ENCODE data around the gene P3H4. TPM values are rescaled to one million over a fixed set of nuclear protein-coding genes. Genes with fewer than 3 reads are reported as not detected.

P3H4 gene
- total and polyA plus RNA-seq, 12 donors = 2.0 to 7.5 (median 3.9) TPM

DNA sequence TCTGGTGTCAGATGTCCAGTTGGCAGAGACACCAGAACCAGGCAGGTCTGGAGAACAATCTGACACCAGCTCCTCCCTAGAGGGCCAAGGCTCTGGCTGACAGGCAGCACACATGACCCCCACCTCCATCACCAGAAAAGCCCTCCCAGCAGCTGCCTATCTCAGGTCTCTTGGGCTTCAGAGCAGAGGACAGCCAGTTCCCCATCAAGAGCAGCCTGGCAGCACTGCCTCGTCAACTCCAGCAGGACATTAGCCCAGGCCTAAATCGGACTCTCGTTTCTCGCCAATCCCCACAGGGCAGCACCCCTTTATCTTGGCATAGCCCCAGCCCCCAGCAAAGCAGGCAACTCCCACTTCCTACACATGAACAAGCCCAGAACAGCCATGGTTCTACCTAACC, 29.6 kb downstream of the P3H4 start:
- Histone ChIP-seq H3K9me3 (no peaks in the 10 kb centered on the region), H3K4me1 (peaks cover 26 to 93% (median 83%) of the 10 kb centered on the region in 9 donors), H3K36me3 (no peaks in the 10 kb centered on the region), H3K27ac (peak overlapping the region; percentile 76 to 97 (median 95)), H3K4me3 (peak overlapping the region in 4 of 10 donors; percentile 5 to 92 (median 19)), H3K27me3 (peaks cover 0 to 6% (median 0%) of the 10 kb centered on the region in 7 donors)
- peak; percentile 74 to 75 for DNase-seq
- TF ChIP-seq, protein P1, sequence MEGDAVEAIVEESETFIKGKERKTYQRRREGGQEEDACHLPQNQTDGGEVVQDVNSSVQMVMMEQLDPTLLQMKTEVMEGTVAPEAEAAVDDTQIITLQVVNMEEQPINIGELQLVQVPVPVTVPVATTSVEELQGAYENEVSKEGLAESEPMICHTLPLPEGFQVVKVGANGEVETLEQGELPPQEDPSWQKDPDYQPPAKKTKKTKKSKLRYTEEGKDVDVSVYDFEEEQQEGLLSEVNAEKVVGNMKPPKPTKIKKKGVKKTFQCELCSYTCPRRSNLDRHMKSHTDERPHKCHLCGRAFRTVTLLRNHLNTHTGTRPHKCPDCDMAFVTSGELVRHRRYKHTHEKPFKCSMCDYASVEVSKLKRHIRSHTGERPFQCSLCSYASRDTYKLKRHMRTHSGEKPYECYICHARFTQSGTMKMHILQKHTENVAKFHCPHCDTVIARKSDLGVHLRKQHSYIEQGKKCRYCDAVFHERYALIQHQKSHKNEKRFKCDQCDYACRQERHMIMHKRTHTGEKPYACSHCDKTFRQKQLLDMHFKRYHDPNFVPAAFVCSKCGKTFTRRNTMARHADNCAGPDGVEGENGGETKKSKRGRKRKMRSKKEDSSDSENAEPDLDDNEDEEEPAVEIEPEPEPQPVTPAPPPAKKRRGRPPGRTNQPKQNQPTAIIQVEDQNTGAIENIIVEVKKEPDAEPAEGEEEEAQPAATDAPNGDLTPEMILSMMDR (IDR thresholded peaks at IDR 0.05) = no peak
- WGBS, 2 donors = 11% methylated on average over 4 of the region's 4 CpGs
- peak in 7 of 8 donors; percentile 1 to 71 (median 20) for ATAC-seq
- intact Hi-C loops (cut with DNase I) = no loop called here

DNA sequence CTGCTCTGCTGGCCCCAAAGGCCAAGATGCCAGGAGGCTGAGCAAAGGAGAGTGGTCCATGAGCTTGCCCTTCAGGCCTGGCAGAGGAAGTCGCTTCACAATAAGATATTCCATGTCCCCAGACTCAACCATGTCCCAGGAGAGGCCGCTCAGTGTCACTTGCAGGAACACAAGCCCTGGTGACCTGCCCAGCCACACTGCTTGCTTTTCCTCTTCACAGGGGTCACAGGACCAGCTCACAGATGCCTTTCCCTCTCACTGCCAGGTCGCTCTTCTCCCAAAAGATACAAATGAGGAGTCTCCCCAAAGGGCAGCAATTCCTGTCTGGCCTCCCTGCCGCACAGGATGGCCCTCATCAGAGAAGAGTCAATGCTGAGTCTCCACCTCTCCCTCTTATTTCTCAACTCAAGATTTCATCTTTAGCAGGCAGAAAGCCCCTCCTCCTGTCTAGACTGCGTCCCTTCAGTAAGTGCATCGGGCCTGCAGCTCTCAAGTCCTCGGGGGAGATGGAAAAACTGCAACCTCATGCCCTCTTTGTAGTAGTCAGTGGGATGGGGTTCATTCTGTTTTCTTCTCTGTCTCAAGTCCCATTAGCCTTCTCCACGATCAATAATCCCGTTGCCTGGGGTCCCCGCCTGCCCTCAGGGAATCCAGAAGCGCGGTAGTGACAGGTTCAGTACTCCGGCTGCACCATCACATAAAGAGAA, 30.2 kb downstream of the P3H4 start:
- no peaks in the 10 kb centered on the region for H3K36me3 ChIP-seq
- H3K4me1 ChIP-seq = peaks cover 31 to 96% (median 88%) of the 10 kb centered on the region in 9 donors
- TF ChIP-seq, protein P1 (IDR thresholded peaks at IDR 0.05) = no peak
- ATAC-seq (no peak), DNase-seq (peak in 1 of 2 donors; percentile 56)
- H3K27ac ChIP-seq = peak overlapping the region; percentile 76 to 97 (median 95)
- H3K27me3 ChIP-seq = peaks cover 0 to 6% (median 0%) of the 10 kb centered on the region in 7 donors
- 35 to 37% methylated on average over 13 of the region's 13 CpGs for WGBS, 2 donors
- H3K4me3 ChIP-seq = peak overlapping the region in 4 of 10 donors; percentile 5 to 92 (median 19)
- no peaks in the 10 kb centered on the region for H3K9me3 ChIP-seq
- intact Hi-C loops (cut with DNase I) = no loop called here

DNA sequence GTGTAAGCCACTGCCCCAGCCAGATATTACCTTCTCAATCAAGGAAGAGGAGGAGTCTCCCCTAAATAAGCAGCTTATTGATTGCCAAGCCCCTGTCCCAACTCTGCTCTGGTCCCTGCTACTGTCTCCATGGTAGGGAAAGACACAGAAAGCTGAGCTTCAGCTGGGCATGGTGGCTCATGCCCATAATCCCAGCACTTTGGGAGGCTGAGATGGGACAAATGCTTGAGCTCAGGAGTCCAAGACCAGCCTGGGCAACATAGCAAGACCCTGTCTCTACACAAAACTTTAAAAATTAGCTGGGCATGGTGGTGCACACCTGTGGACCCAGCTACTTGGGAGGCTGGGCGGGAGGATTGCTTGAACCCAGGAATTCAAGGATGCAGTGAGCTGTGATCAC, 31.8 kb downstream of the P3H4 start:
- intact Hi-C loops (cut with DNase I) = no loop called here
- Histone ChIP-seq H3K9me3 (no peaks in the 10 kb centered on the region), H3K36me3 (peaks cover 0 to 9% (median 0%) of the 10 kb centered on the region in 9 donors), H3K4me3 (no peak overlapping the region), H3K27me3 (peaks cover 0 to 6% (median 0%) of the 10 kb centered on the region in 7 donors), H3K27ac (peak overlapping the region in 9 of 10 donors; percentile 83 to 97 (median 95)), H3K4me1 (peaks cover 45 to 100% (median 97%) of the 10 kb centered on the region in 9 donors)
- DNase-seq (no peak), ATAC-seq (no peak)
- 88 to 92% methylated on average over 1 of the region's 1 CpG for WGBS, 2 donors
- TF ChIP-seq, protein P1 (IDR thresholded peaks at IDR 0.05) = no peak

DNA sequence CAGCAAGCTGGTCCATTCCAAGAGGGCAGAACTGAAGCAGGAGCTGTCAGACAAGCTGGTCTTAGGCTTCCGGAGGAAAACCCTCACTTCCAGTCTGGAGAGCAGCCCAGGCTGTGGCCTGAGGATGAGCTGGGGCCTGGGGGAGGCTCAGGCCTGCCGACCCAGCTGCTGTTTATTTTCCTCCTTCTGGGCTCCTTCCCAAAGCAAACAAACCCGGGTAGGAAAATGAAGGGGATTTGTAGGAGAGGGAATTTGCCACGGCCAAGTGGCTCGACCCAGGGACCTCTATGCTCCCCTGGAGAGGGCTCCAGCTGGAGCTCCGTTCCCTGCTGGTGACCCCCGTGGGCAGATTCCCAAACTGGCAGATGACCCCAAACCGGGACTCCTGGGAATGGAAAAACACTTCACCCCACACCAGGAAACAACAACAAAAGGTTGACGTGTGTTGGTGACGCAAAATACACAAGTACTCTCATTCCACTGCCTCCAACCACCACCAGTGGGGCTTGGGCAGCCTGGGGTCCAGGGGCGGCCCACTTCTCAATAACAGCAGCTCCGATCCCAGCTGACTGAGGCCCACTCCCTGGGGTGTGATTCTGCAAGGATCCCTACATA, 34.1 kb downstream of the P3H4 start:
- H3K36me3 ChIP-seq = peaks cover 0 to 17% (median 0%) of the 10 kb centered on the region in 9 donors
- intact Hi-C loops (cut with DNase I) = loop anchor here in 1 of 10 donors (2.0 kb wide), 1 partner anchor 15 kb away; no protein-coding TSS in a partner anchor
- peaks cover 65 to 100% (median 99%) of the 10 kb centered on the region in 9 donors for H3K4me1 ChIP-seq
- WGBS, 2 donors = 6 to 8% methylated on average over 12 of the region's 12 CpGs
- peak; percentile 43 to 77 (median 66) for ATAC-seq
- no peaks in the 10 kb centered on the region for H3K27me3 ChIP-seq
- no peaks in the 10 kb centered on the region for H3K9me3 ChIP-seq
- peak overlapping the region in 4 of 10 donors; percentile 6 to 22 (median 10) for H3K4me3 ChIP-seq
- DNase-seq = peak; percentile 87 to 89
- peak overlapping the region; percentile 86 to 97 (median 95) for H3K27ac ChIP-seq
- TF ChIP-seq, protein P1 (IDR thresholded peaks at IDR 0.05) = peak in 1 of 9 donors; percentile 21

Data from heart right ventricle (tissue), 16 donors.